PC-9 (cell line): ENCODE measurements around the gene UBE2E2. TPM values are rescaled to one million over a fixed set of nuclear protein-coding genes. Genes with fewer than 3 reads are reported as not detected.

Experiments
- BruUV-seq: library from RNA; stranded (reverse); fragments of 400-500 nt; replicated peaks from 2 replicates; lab custom pipeline; 2021; lab: Mats Ljungman, UMichigan
- CTCF ChIA-PET: fragments of 300-600 bp; sonication (Branson Sonifier 250); formaldehyde crosslinking; loops from one replicate; lab custom pipeline; 2022; ENCODE audit warnings: antibody characterized with exemption; lab: Charles Lee
- POLR2A ChIA-PET: fragments of 300-600 bp; sonication (Branson Sonifier 250); formaldehyde crosslinking; loops from one replicate; lab custom pipeline; 2022; ENCODE audit warnings: antibody characterized with exemption; ENCODE audit not compliant: unreplicated experiment; lab: Charles Lee
- DNase-seq, 2 experiments: peaks; one replicate each; pipeline versions ENCODE4 v3.0.0 to v3.0.0-alpha.2; 2015 to 2022; ENCODE audit warnings: mixed read lengths in 1 of 2
- H2AFZ ChIP-seq: fragments of 200-600 bp; sonication (generic); 2 replicates; pipeline ENCODE4 v1.8.1; 2017; ENCODE audit warnings: antibody characterized with exemption
- H3F3A ChIP-seq: fragments of 200-600 bp; sonication (generic); 2 replicates; pipeline ENCODE4 v1.8.1; 2017; ENCODE audit warnings: antibody characterized with exemption, mild to moderate bottlenecking, low read depth; ENCODE audit not compliant: insufficient read depth
- H3K27ac ChIP-seq: fragments of 200-600 bp; sonication (generic); 2 replicates; pipeline ENCODE4 v1.6.1; 2016; ENCODE audit warnings: mixed run types
- H3K27me3 ChIP-seq: fragments of 200-600 bp; sonication (generic); 2 replicates; pipeline ENCODE4 v1.6.1; 2016; ENCODE audit warnings: low read depth, mixed run types; ENCODE audit not compliant: insufficient read depth
- H3K36me3 ChIP-seq: fragments of 200-600 bp; sonication (generic); 2 replicates; pipeline ENCODE4 v1.6.1; 2016; ENCODE audit warnings: low read depth, mixed run types
- H3K4me1 ChIP-seq: fragments of 200-600 bp; sonication (generic); replicated peaks from 2 replicates; pipeline ENCODE4 v1.6.1; 2016; ENCODE audit warnings: mixed run types; ENCODE audit not compliant: insufficient read depth
- H3K4me2 ChIP-seq: fragments of 200-600 bp; sonication (generic); 2 replicates; pipeline ENCODE4 v1.6.1; 2017; ENCODE audit warnings: mixed run types
- H3K4me3 ChIP-seq: fragments of 200-600 bp; sonication (generic); 2 replicates; pipeline ENCODE4 v1.6.1; 2016; ENCODE audit warnings: mixed run types
- H3K79me2 ChIP-seq: fragments of 200-600 bp; sonication (generic); 2 replicates; pipeline ENCODE4 v1.6.1; 2017; ENCODE audit warnings: low read depth, mixed run types
- H3K9me2 ChIP-seq: fragments of 200-600 bp; sonication (generic); 2 replicates; pipeline ENCODE4 v1.8.1; 2017; ENCODE audit warnings: mild to moderate bottlenecking; ENCODE audit not compliant: insufficient read depth
- H3K9me3 ChIP-seq: fragments of 200-600 bp; sonication (generic); 2 replicates; pipeline ENCODE4 v1.8.1; 2016; ENCODE audit warnings: low read depth; ENCODE audit not compliant: insufficient read depth
- H4K20me1 ChIP-seq: fragments of 200-600 bp; sonication (generic); 2 replicates; pipeline ENCODE4 v1.8.1; 2017; ENCODE audit not compliant: insufficient read depth
- CTCF ChIP-seq: fragments of 200-600 bp; sonication (generic); conservative IDR thresholded peaks from 2 replicates; pipeline ENCODE4 v1.6.1; 2017; ENCODE audit warnings: mixed run types, antibody characterized with exemption, mild to moderate bottlenecking, moderate library complexity
- EZH2 ChIP-seq: fragments of 200-600 bp; sonication (generic); IDR thresholded peaks from 2 replicates; pipeline ENCODE4 v1.8.0; 2017; ENCODE audit warnings: antibody characterized with exemption, low read depth
- intact Hi-C: fragments of 100-400 bp; cut with micrococcal nuclease; formaldehyde crosslinking; loops from one replicate; pipeline ENCODE4 v1.10.0; 2022; ENCODE audit not compliant: unreplicated experiment
- total RNA-seq: library from RNA; stranded (reverse); gene quantifications from 2 replicates; pipeline ENCODE4 v1.2.3, GENCODE V29; 2021

The UBE2E2 gene
- total RNA-seq, 1 experiment from 2014 or later: 48.7 TPM

- Histone ChIP-seq H3F3A (no peaks in the 10 kb centered on the region), H3K4me1 (no peaks in the 10 kb centered on the region), H3K27me3 (no peaks in the 10 kb centered on the region), H3K4me3 (no peak overlapping the region), H3K36me3 (no peaks in the 10 kb centered on the region), H3K9me2 (no peaks in the 10 kb centered on the region), H3K79me2 (no peaks in the 10 kb centered on the region), H3K9me3 (no peaks in the 10 kb centered on the region), H3K4me2 (no peak overlapping the region), H3K27ac (no peak overlapping the region), H4K20me1 (no peaks in the 10 kb centered on the region; the same call in 1 of the 2 replicates), H2AFZ (no peak overlapping the region)
- no peak for DNase-seq
- BruUV-seq: no TSS peak
- CTCF ChIA-PET: no interaction called here
- intact Hi-C loops: no loop called here
- POLR2A ChIA-PET: interaction anchor here (0.7 kb wide), 1 partner anchor 195 kb away, joined by 3 read pairs; no protein-coding TSS in a partner anchor
- TF ChIP-seq EZH2 (no peak), CTCF (no peak)
These were observed 330.5 kb downstream of the UBE2E2 start for GRCh38 chr3:23533596-23533995.

- TF ChIP-seq CTCF: no peak
- H3K4me1 ChIP-seq: no peaks in the 10 kb centered on the region
- no peak overlapping the region for H2AFZ ChIP-seq
- H4K20me1 ChIP-seq: no peaks in the 10 kb centered on the region
- no peaks in the 10 kb centered on the region for H3K9me2 ChIP-seq
- no peak overlapping the region for H3K4me2 ChIP-seq
- intact Hi-C loops: no loop called here
- no peak for DNase-seq
- ChIA-PET POLR2A (no interaction called here), CTCF (no interaction called here)
- H3K27ac ChIP-seq: no peak overlapping the region
- BruUV-seq: no TSS peak
- no peaks in the 10 kb centered on the region for H3K36me3 ChIP-seq
- H3K27me3 ChIP-seq: no peaks in the 10 kb centered on the region
- no peaks in the 10 kb centered on the region for H3K79me2 ChIP-seq
- no peak overlapping the region for H3K4me3 ChIP-seq
- H3K9me3 ChIP-seq: no peaks in the 10 kb centered on the region
- no peaks in the 10 kb centered on the region for H3F3A ChIP-seq
These were observed 330.9 kb downstream of the UBE2E2 start for GRCh38 chr3:23533996-23534395.

GRCh38 chr3:23537101-23537551, 334.0 kb downstream of the UBE2E2 start:
- H3K4me1 ChIP-seq: no peaks in the 10 kb centered on the region
- BruUV-seq: no TSS peak
- POLR2A ChIA-PET: no interaction called here
- intact Hi-C loops: no loop called here
- no peak overlapping the region for H3K27ac ChIP-seq
- H3F3A ChIP-seq: no peaks in the 10 kb centered on the region
- H3K27me3 ChIP-seq: no peaks in the 10 kb centered on the region
- CTCF ChIA-PET: no interaction called here
- H2AFZ ChIP-seq: no peak overlapping the region
- no peaks in the 10 kb centered on the region for H3K36me3 ChIP-seq
- no peak for DNase-seq
- no peaks in the 10 kb centered on the region for H3K9me2 ChIP-seq
- no peaks in the 10 kb centered on the region for H4K20me1 ChIP-seq
- H3K9me3 ChIP-seq: no peaks in the 10 kb centered on the region
- no peak for TF ChIP-seq EZH2
- no peak for TF ChIP-seq CTCF
- H3K4me3 ChIP-seq: no peak overlapping the region
- H3K79me2 ChIP-seq: no peaks in the 10 kb centered on the region
- no peak overlapping the region for H3K4me2 ChIP-seq
